Measurements from ENCODE around the gene CEP170B.

DNA sequence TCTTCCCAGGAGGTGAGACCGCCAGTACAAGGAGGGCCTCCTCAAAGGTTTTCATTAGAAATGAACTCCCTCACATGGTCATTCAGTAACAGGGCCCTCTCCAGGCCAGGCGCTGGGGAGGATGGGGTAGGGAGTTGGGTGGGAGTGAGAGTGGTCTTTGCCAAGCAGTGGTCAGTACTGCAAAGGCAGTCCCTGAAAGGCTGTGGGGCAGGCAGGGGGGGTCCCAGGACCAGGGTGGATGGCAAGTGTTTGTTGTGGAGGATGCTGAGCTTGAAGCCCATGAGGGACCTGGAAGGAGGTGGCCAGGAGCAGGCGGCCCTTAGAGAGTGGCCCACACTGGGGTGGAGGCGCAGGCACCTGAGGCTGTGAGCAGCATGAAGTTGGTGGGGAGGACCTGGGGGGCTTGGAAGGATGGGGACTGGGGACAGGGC, 26.1 kb downstream of the CEP170B start:
- TF ChIP-seq POLR2A (IDR thresholded peaks at IDR 0.05), result no peak
- TF ChIP-seq, protein P1, sequence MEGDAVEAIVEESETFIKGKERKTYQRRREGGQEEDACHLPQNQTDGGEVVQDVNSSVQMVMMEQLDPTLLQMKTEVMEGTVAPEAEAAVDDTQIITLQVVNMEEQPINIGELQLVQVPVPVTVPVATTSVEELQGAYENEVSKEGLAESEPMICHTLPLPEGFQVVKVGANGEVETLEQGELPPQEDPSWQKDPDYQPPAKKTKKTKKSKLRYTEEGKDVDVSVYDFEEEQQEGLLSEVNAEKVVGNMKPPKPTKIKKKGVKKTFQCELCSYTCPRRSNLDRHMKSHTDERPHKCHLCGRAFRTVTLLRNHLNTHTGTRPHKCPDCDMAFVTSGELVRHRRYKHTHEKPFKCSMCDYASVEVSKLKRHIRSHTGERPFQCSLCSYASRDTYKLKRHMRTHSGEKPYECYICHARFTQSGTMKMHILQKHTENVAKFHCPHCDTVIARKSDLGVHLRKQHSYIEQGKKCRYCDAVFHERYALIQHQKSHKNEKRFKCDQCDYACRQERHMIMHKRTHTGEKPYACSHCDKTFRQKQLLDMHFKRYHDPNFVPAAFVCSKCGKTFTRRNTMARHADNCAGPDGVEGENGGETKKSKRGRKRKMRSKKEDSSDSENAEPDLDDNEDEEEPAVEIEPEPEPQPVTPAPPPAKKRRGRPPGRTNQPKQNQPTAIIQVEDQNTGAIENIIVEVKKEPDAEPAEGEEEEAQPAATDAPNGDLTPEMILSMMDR (IDR thresholded peaks at IDR 0.05), result no peak

All from uterus (tissue), 2 donors.